NB4 (cell line): ENCODE data around the gene C16orf90.

Source experiments
- MYC ChIP-seq: IDR thresholded peaks from 2 replicates; pipeline ENCODE4 v1.6.1; 2011; ENCODE audit warnings: low read depth, low read length
- POLR2A ChIP-seq: IDR thresholded peaks from 2 replicates; pipeline ENCODE4 v1.6.1; 2011; ENCODE audit warnings: mild to moderate bottlenecking; ENCODE audit not compliant: insufficient read length; ENCODE audit errors: extremely low read depth
- TF ChIP-seq, protein P1 (sequence below): IDR thresholded peaks from one replicate; pipeline ENCODE4 v1.5.1; 2012; ENCODE audit warnings: low read depth, low read length
- TF ChIP-seq, protein P2 (sequence below): IDR thresholded peaks from 2 replicates; pipeline ENCODE4 v1.6.1; 2011; ENCODE audit warnings: low read depth, low read length

DNA sequence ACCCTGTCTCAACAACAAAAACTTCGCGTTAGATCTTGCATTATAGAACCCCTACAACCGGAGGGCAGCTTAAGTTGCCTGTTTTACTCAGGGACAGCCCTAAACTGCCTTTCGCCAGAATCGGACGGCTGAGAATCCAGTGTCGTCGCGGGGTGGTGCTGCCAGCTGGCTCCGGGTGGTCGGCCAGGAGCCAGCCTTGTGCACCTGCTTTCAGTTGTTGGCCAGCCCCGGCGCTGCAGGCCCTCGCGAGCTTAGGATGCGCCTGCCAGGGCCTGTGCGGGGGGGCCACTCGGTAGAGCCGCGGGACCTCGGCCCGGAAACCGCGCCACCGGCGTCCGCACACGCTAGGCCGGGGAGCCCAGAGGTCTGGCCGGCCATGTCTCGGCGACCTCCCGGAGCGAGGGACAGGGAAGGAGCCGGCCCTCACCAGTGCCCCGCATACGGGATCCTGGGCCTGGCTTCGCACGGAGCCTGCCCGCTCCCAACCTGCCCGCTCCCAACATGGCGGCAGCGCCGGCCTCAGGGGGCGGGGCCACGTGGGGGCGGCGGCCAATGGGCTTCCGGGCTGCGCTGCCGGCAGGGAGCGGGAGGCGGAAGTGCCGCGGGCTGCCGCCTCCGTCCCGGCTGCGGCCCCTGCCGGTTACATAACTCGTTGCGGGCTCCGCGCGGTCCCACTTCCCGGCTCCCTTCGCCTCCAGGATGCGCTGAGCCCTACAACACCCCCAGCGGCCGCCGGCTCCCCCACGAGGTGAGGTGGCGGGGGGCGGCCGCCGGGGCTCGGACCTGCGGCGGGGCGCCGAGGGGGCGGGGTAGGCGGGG lies 37.6 kb downstream of the C16orf90 start:
- TF ChIP-seq, protein P1, sequence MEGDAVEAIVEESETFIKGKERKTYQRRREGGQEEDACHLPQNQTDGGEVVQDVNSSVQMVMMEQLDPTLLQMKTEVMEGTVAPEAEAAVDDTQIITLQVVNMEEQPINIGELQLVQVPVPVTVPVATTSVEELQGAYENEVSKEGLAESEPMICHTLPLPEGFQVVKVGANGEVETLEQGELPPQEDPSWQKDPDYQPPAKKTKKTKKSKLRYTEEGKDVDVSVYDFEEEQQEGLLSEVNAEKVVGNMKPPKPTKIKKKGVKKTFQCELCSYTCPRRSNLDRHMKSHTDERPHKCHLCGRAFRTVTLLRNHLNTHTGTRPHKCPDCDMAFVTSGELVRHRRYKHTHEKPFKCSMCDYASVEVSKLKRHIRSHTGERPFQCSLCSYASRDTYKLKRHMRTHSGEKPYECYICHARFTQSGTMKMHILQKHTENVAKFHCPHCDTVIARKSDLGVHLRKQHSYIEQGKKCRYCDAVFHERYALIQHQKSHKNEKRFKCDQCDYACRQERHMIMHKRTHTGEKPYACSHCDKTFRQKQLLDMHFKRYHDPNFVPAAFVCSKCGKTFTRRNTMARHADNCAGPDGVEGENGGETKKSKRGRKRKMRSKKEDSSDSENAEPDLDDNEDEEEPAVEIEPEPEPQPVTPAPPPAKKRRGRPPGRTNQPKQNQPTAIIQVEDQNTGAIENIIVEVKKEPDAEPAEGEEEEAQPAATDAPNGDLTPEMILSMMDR = no peak
- TF ChIP-seq POLR2A = peak; percentile 72
- TF ChIP-seq, protein P2, sequence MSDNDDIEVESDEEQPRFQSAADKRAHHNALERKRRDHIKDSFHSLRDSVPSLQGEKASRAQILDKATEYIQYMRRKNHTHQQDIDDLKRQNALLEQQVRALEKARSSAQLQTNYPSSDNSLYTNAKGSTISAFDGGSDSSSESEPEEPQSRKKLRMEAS = peak; percentile 84
- TF ChIP-seq MYC = peak; percentile 84
